GM23338 (cell line): Measurements from ENCODE around the gene HOXA2. TPM values are rescaled to one million over a fixed set of nuclear protein-coding genes. Genes with fewer than 3 reads are reported as not detected.

Experiments used
- ATAC-seq: fragments of 200-7000 bp; cut with Tn5 transposase; 3 replicates; pipeline ENCODE4 v1.9.1; 2020
- DNase-seq: peaks from one replicate; pipeline ENCODE4 v3.0.0-alpha.2; 2015; ENCODE audit warnings: low spot score
- H2AFZ ChIP-seq: fragments of 200-600 bp; sonication (generic); 2 replicates; pipeline ENCODE4 v1.8.0; 2016; ENCODE audit warnings: antibody characterized with exemption, mild to moderate bottlenecking, moderate library complexity
- H3F3A ChIP-seq: fragments of 200-600 bp; sonication (generic); replicated peaks from 2 replicates; pipeline ENCODE4 v1.8.0; 2017; ENCODE audit warnings: antibody characterized with exemption, mixed run types, low read depth
- H3K27ac ChIP-seq: fragments of 200-600 bp; sonication (generic); 2 replicates; pipeline ENCODE4 v1.6.1; 2016; ENCODE audit warnings: low read depth
- H3K27me3 ChIP-seq: fragments of 200-600 bp; sonication (generic); 2 replicates; pipeline ENCODE4 v1.8.0; 2016; ENCODE audit warnings: mild to moderate bottlenecking, mixed run types, moderate library complexity; ENCODE audit not compliant: insufficient read depth
- H3K36me3 ChIP-seq: fragments of 200-600 bp; sonication (generic); 2 replicates; pipeline ENCODE4 v1.8.0; 2016; ENCODE audit warnings: mild to moderate bottlenecking; ENCODE audit not compliant: insufficient read depth
- H3K4me1 ChIP-seq: fragments of 200-600 bp; sonication (generic); 2 replicates; pipeline ENCODE4 v1.8.0; 2016; ENCODE audit warnings: mild to moderate bottlenecking, moderate library complexity; ENCODE audit not compliant: insufficient read depth
- H3K4me2 ChIP-seq: fragments of 200-600 bp; sonication (generic); 2 replicates; pipeline ENCODE4 v1.7.1; 2017; ENCODE audit warnings: mixed run types
- H3K4me3 ChIP-seq: fragments of 200-600 bp; sonication (generic); 2 replicates; pipeline ENCODE4 v1.6.1; 2016; ENCODE audit warnings: mixed run types
- H3K79me2 ChIP-seq: fragments of 200-600 bp; sonication (generic); replicated peaks from 2 replicates; pipeline ENCODE4 v1.8.0; 2017; ENCODE audit warnings: mild to moderate bottlenecking; ENCODE audit not compliant: insufficient read depth
- H3K9me2 ChIP-seq: fragments of 200-600 bp; sonication (generic); 2 replicates; pipeline ENCODE4 v1.8.0; 2017; ENCODE audit not compliant: insufficient read depth
- H4K20me1 ChIP-seq: fragments of 200-600 bp; sonication (generic); replicated peaks from 2 replicates; pipeline ENCODE4 v1.8.0; 2017; ENCODE audit warnings: mild to moderate bottlenecking; ENCODE audit not compliant: insufficient read depth
- H3K27ac Mint-ChIP-seq: 2 replicates; pipeline ENCODE4 v1.8.0; 2020; ENCODE audit warnings: inconsistent platforms, mild to moderate bottlenecking, moderate library complexity, mixed read lengths
- H3K27me3 Mint-ChIP-seq: 3 replicates; pipeline ENCODE4 v1.8.0; 2022; ENCODE audit warnings: low read depth, mild to moderate bottlenecking, moderate library complexity, mixed read lengths, inconsistent platforms; ENCODE audit not compliant: insufficient read depth, poor library complexity
- H3K36me3 Mint-ChIP-seq: 3 replicates; pipeline ENCODE4 v1.8.0; 2021; ENCODE audit warnings: low read depth, mild to moderate bottlenecking, inconsistent platforms, moderate library complexity, mixed read lengths
- H3K4me1 Mint-ChIP-seq: 3 replicates; pipeline ENCODE4 v1.8.0; 2020; ENCODE audit warnings: mild to moderate bottlenecking, inconsistent platforms, mixed read lengths
- H3K4me3 Mint-ChIP-seq: 3 replicates; pipeline ENCODE4 v1.8.0; 2021; ENCODE audit warnings: moderate library complexity, mild to moderate bottlenecking, inconsistent platforms, mixed read lengths
- H3K9me3 Mint-ChIP-seq: 3 replicates; pipeline ENCODE4 v1.8.0; 2020; ENCODE audit warnings: moderate library complexity, mild to moderate bottlenecking, inconsistent platforms, mixed read lengths
- ETS1 ChIP-seq: IDR thresholded peaks from 2 replicates; pipeline ENCODE4 v1.6.1; 2016; ENCODE audit warnings: antibody characterized with exemption
- EZH2 ChIP-seq: fragments of 200-600 bp; sonication (generic); IDR thresholded peaks from one replicate; pipeline ENCODE4 v1.8.0; 2017; ENCODE audit warnings: antibody characterized with exemption, mild to moderate bottlenecking, low read depth; ENCODE audit not compliant: unreplicated experiment
- EZH2phosphoT487 ChIP-seq: fragments of 200-600 bp; sonication (generic); IDR thresholded peaks from one replicate; pipeline ENCODE4 v1.8.1; 2018; ENCODE audit warnings: antibody characterized with exemption; ENCODE audit not compliant: unreplicated experiment
- NANOG ChIP-seq: IDR thresholded peaks from 2 replicates; pipeline ENCODE4 v1.6.1; 2016; ENCODE audit warnings: antibody characterized with exemption, borderline replicate concordance
- REST ChIP-seq: IDR thresholded peaks from one replicate; pipeline ENCODE4 v1.6.1; 2018; ENCODE audit warnings: antibody characterized with exemption; ENCODE audit not compliant: unreplicated experiment
- ZNF114 ChIP-seq: fragments of 250-450 bp; sonication (Bioruptor Pico); IDR thresholded peaks from 2 replicates; pipeline ENCODE4 v1.5.0; 2020; ENCODE audit warnings: mild to moderate bottlenecking, moderate library complexity
- polyA plus RNA-seq: library from polyadenylated mRNA; unstranded; fragments of >200 nt; fragmentation: Nextera tagmentation; extraction: Ambion mirVana; gene quantifications from 2 replicates; pipeline ENCODE4 v1.2.1, GENCODE V29; 2016
- total RNA-seq: library from RNA; depleted of rRNA; stranded (reverse); fragments of >200 nt; shearing (Covaris generic); gene quantifications from 2 replicates; pipeline ENCODE4 v1.2.3, GENCODE V29; 2014
- TF ChIP-seq, protein P1 (sequence below), 2 experiments: fragments of 200-600 bp in 1 of 2; sonication (generic) in 1 of 2; conservative IDR thresholded peaks; 2 replicates each; pipeline versions ENCODE4 v1.5.1 to v1.6.1; 2016 to 2017; ENCODE audit warnings: antibody characterized with exemption in 2 of 2, low read depth in 2 of 2, mild to moderate bottlenecking in 2 of 2, moderate library complexity in 1 of 2

The HOXA2 gene
- total and polyA plus RNA-seq, 2 experiments from 2014 or later: not detected

DNA sequence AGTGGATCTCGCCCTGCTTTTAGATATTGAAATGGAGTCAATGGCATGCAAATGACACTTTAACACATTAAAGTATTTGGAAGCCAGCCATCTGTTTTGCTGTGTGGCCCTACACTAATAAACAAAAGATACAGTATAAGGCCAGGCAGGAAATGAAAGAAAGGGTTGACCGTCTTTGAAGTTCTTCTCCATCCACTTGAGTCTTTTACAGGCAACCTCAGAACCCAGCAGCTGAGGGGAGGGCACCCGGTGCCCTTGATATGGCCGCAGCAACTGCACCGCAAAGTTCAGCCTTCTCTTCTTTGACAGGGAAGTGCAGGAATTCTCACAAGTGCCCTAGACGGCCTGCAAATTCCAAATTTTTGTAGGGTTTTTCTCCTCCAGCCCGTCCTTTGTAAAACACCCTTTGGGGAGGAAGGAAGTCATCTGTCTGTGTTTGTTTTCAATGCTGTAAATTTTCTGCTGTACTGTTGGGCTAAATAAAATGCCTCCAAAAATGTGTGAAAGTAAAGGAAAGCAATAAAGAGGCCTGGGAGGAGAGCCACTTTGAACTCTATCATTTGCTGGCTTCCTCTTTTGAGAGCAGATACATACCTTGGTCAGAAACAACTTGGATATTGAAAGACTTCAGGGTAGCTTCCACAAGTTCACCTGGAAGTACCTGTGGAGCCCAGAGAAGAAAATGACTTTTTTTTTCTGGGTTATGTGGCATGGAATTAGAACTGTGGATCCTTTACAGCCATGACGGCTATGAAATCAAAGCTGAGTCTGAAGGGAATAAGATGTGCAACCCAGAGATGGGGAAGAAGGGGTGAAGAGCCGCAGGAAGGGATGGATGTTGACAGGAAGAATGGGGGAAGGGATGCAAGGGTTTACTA, 10.3 kb downstream of the HOXA2 start (continued):
- no peak for TF ChIP-seq REST

DNA sequence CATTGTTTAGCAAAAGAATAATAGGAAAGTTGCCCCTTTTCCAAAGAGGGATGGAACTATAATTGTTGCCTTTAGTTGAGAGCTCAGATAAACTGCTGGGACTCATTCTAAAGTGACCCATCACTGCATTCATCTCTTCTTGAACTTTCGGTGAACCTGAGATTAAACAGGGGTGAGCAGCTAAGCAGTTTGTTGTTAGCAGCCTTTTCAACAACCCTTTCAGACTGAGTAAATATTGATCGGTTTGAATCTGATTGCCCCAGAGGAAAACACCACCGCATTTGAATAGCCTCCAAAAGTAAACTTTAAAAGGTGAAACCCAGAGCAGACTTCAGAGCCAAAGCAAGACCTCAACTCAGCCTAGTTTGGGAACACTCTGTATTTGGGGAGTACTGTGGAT, 11.4 kb downstream of the HOXA2 start:
- no peak for TF ChIP-seq ZNF114 (CRISPR knock-in tag)
- TF ChIP-seq, protein P1, sequence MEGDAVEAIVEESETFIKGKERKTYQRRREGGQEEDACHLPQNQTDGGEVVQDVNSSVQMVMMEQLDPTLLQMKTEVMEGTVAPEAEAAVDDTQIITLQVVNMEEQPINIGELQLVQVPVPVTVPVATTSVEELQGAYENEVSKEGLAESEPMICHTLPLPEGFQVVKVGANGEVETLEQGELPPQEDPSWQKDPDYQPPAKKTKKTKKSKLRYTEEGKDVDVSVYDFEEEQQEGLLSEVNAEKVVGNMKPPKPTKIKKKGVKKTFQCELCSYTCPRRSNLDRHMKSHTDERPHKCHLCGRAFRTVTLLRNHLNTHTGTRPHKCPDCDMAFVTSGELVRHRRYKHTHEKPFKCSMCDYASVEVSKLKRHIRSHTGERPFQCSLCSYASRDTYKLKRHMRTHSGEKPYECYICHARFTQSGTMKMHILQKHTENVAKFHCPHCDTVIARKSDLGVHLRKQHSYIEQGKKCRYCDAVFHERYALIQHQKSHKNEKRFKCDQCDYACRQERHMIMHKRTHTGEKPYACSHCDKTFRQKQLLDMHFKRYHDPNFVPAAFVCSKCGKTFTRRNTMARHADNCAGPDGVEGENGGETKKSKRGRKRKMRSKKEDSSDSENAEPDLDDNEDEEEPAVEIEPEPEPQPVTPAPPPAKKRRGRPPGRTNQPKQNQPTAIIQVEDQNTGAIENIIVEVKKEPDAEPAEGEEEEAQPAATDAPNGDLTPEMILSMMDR (conservative IDR thresholded peaks at IDR 0.05; ENCODE audit: low read depth in 2 of 2): no peak
- TF ChIP-seq ETS1: no peak
- no peak for TF ChIP-seq EZH2phosphoT487
- TF ChIP-seq EZH2: no peak
- TF ChIP-seq NANOG: peak; percentile 4; the same call in 1 of the 2 replicates
- H3K27ac Mint-ChIP-seq: no peak overlapping the region
- Histone ChIP-seq H3K27ac (no peak overlapping the region), H3K36me3 (no peaks in the 10 kb centered on the region), H3K79me2 (no peaks in the 10 kb centered on the region), H3K27me3 (peaks cover 100% of the 10 kb centered on the region), H3K4me2 (peak overlapping the region; percentile 34), H3K9me2 (no peaks in the 10 kb centered on the region), H3K4me3 (no peak overlapping the region), H2AFZ (no peak overlapping the region), H3K4me1 (peaks cover 46% of the 10 kb centered on the region), H3F3A (peaks cover 32% of the 10 kb centered on the region), H4K20me1 (peaks cover 42% of the 10 kb centered on the region)
- H3K4me3 Mint-ChIP-seq: no peak overlapping the region
- peaks cover 13% of the 10 kb centered on the region; the same call in 2 of the 3 replicates for H3K9me3 Mint-ChIP-seq
- H3K27me3 Mint-ChIP-seq: peaks cover 99% of the 10 kb centered on the region
- peaks cover 40% of the 10 kb centered on the region for H3K4me1 Mint-ChIP-seq
- peak; percentile 34 for DNase-seq
- no peak for ATAC-seq
- H3K36me3 Mint-ChIP-seq: no peaks in the 10 kb centered on the region
